ENCODE data around the gene LDLRAD1.
"Not testable (repeated sequence)": the region's sequence is repeated elsewhere in the genome, so short reads cannot be mapped to it uniquely, and the experiment has no call there.

Gene LDLRAD1

GRCh38 chr1:54002544-54003248, 15.3 kb downstream of the LDLRAD1 start:
- TF ChIP-seq CTCF (IDR thresholded peaks at IDR 0.05; ENCODE audit: insufficient read depth, missing control alignments): no peak
- FAIRE-seq: no peak
- DNase-seq (ENCODE audit: insufficient read length, low spot score): no peak

GRCh38 chr1:54001591-54001990, 16.4 kb downstream of the LDLRAD1 start:
- TF ChIP-seq CTCF (IDR thresholded peaks at IDR 0.05; ENCODE audit: insufficient read depth, missing control alignments): no peak
- FAIRE-seq (no peak), DNase-seq (ENCODE audit: insufficient read length, low spot score) (no peak)

GRCh38 chr1:53999920-54000319, 18.1 kb downstream of the LDLRAD1 start:
- no peak for FAIRE-seq
- TF ChIP-seq CTCF (IDR thresholded peaks at IDR 0.05; ENCODE audit: insufficient read depth, missing control alignments): no peak

GRCh38 chr1:53998223-53998622, 19.8 kb downstream of the LDLRAD1 start:
- FAIRE-seq (no peak), DNase-seq (ENCODE audit: insufficient read length, low spot score) (no peak)
- TF ChIP-seq CTCF (IDR thresholded peaks at IDR 0.05; ENCODE audit: insufficient read depth, missing control alignments): no peak

More at GRCh38 chr1:53999920-54000319, 18.1 kb downstream of the LDLRAD1 start:
- no peak for DNase-seq (ENCODE audit: insufficient read length, low spot score)

GRCh38 chr1:53995683-53996082, 22.3 kb downstream of the LDLRAD1 start:
- DNase-seq (ENCODE audit: insufficient read length, low spot score): no peak
- FAIRE-seq: no peak
- no peak for TF ChIP-seq CTCF (IDR thresholded peaks at IDR 0.05; ENCODE audit: insufficient read depth, missing control alignments)

- FAIRE-seq; DNase-seq (ENCODE audit: insufficient read length, low spot score): not testable (repeated sequence)
Measured at GRCh38 chr1:53994516-53994915, 23.5 kb downstream of the LDLRAD1 start.

- FAIRE-seq (no peak), DNase-seq (ENCODE audit: insufficient read length, low spot score) (no peak)
- TF ChIP-seq CTCF (IDR thresholded peaks at IDR 0.05; ENCODE audit: insufficient read depth, missing control alignments): no peak
Measured at GRCh38 chr1:53992085-53992874, 25.7 kb downstream of the LDLRAD1 start.
